Hippocampal formation (tissue), 2 donors: Measurements from ENCODE around the gene PGBD5.

Experiments used
- DNase-seq, 2 donors: peaks; one replicate each; lab custom pipeline; 2025; lab: John Stamatoyannopoulos, UW

PGBD5 gene

DNA sequence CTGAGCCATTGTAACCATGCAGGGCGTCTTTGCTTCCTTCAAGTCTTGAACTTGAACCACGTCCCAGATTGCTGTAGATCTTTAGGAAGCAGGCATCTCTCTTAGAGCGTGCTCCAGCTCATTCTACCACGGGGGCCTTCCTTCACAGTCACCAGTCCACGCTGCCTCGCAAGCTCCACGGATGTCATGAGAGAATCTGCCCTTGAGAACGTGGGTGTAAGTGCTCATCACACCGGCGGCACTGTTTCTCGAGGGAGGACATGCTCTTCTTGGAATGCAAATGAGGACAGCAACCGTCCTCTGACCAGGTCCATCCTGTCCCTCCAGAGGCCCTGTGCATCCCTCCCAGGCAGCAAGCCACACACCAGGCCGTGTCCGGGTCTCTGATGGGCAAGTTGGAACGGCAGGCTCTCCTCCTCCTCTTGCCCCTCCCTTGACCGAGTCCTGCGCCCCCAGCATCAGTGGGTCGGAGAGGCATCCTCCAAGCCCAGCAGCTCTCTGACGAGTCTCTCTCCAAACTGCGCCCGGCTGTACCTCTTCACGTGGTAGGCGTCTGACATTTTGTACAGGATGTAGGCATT lies 103.1 kb downstream of the PGBD5 start:
- no peak for DNase-seq

DNA sequence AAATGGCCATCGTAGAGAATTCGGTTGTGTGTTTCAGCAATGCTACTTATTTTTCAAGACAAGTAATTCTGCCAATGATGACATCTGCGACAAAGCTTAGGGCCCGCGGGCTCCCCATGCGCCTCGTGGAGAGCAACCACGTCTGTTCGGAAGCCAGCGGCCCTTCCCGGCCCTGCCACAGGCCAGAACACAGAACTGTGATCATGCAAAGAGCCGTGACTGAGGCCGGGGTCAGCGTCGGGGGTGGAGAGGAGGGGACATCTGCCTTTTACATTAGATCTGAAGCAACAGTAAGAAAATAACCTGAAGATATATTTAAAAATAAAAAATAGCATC lies 103.7 kb downstream of the PGBD5 start:
- no peak for DNase-seq

DNA sequence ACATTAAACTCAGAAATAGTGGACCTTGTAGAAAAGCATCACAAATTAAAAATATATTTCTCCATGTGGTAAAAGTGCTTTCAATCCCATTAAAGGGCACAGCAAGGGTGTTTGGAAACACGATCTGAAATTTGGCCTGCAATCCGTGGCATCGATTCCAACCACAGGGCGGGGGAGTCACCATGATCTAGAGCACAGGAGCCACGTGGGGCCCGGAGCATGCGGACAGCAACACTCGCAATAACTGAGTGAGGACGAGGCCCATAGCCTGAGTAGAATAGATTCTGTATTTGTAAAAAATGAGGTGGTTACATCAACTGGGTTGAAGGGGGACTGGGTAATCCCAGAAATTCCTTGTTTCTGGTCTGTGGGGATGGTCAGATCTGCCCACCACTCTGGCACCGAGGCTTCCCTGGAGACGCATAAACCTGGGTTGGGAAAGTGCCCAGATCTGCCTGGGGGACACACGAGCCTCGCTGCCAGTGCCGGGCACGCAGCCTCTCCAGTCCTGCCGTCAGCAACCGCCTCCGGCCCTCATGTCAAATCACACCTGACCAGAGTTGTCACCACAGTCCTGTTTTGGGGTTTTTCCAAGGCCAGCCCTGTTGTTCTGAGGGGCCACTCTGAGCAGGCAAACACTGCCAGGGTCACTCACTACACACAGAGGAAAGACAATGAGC lies 104.3 kb downstream of the PGBD5 start:
- DNase-seq, result no peak

DNA sequence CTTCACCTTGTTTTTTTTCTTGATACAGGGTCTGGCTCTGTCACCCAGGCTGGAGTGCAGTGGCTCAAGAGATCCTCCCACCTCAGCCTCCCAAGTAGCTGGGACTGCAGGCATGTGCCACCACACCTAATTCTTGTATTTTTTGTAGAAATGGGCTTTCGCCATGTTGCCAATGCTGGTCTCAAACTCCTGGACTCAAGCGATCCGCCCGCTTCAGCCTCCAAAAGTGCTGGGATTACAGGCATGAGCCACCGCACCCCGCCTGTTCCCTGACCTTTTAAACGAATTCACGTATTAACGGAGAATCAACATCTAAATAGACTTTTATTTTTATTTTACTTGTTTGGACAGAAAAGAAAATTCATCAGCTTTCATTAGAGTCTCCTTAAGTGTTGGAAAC lies 104.8 kb downstream of the PGBD5 start:
- no peak for DNase-seq

DNA sequence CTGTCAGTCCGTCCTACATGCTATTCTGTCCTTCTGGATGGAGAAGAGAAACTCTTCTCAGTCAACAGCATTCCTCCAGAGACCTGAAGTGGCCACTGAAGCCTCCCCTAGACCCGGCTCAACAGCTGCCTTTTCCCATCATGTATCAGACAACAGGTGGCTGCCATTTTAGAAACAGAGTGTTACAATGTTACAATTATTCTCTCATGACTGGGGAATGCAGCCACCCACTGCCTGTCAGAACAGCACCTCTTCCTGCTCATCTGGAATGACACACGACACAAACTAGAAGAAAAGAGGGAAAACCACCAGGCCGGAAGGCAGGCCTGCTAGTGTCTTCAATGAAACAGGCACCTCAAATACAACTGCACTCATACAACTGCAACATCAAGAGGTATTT lies 105.3 kb downstream of the PGBD5 start:
- no peak for DNase-seq

DNA sequence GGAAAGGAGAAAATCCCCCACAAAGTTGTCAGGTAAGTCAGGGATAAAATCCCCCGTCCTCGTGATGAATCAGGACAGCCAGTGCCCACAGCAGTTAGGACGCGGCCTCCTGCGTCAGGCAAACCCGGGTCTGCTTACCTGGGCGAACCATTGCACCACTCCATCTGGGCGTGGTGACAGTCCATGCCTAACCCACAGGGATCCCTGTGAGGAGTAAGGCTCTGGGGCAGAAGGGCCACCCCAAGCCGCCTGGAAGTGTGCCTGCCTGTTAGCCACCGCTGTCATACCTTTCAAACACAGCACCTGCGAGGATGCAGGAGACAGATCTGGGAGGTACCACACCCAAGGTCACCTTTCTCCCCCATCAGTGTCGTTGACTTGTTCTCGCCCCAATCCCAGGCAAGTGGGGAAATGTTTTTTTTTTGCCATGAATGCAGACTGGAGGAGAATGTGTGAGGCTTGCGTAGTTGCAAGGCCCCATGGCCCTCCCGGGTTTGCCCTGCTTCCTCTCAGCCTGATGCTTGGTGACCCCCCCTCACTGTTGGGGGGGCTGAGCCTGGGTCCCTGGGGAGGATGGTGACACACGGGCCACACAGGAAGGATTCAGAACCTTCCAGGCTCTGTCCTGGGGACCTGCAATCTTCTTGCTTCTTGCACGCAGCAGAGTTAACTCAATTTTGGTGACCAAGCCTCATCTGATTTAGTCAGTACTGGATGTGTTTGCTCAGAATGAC lies 107.0 kb downstream of the PGBD5 start:
- DNase-seq, result no peak

DNA sequence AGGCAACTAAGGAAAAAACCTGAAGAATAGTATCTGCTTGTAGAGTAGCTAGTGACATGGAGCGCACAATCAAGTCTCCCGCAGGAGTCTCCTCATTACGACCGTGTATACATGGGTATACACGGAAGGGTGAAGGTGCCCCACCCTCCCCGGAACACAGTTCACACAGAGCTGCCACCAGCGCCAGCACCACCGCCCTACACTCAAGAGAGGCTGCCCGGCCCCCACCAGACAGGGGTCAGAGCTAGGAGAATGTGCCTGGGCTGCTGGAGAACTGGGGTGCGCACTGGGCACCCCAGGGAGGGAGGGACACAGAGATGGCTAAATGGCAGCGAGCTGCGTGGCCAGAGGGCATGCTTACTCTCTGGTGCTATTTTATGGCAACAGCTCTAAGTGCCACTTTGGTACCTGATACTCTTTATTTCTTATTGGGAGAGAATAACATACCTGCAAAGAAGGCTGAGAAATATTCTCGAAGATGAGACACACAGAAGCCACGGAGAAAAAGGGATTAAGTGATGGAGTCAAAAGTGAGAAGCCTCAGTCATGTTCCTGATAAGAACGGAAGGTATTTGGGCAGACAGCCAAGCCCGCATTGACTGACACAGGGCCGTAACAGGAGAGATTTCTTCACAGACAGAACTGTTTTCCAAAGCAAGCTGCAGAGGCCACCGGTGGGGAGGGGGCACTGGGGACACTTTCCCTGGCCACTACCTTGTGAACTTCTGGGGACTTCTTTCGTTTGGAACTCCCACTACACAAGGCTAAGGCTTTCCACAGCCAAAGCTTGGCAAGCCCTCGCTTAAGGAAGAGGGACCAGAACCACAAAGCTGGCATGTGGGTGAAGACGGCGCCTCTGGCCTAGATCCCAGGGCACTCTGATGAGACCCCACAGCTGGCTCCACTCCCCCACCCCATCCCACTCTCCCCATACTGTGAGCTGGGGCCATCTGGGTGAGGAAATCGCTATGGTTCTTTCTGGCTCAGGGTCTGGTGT lies 108.0 kb downstream of the PGBD5 start:
- DNase-seq, result no peak

DNA sequence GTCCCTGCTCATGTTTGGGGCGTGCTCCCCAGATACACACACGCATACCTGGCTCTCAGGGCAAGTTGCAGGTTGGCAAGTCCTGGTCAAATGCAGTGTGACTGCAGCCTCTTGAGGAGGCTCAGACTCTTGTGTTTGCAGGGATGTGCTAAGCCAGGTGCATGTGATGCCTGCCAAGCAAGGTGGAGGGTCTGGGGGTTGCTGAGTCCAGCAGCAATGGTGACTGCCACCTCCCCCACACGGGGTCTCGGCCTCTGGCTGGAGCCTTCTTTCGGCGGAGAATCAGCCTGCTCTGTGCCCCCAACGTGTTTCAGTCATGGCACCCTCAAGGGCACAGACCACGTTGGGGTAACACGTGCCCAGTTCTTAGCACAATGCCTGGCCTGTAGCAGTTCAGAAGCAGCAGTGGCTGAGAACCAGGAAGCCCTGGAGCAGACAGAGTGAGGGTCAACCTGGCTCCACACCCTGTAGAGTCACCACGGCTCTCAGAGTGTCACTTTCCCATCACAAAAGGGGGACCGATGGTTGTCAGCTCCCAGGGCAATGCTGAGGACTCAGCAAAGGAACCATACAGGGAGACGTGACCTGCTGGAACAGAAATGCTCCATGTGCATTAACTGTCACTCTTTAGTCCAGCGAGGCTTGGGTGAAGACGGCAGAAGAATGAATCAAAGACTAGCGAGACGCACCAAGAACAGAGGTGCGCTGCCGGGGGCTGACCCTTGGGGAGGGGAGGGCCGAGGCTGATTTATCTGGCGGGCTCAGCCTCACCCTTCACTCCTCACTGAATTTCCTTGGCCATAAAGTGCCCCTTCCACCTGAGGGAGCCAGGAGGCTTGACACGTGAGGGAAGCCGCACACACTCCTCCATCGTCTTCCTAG lies 109.0 kb downstream of the PGBD5 start:
- no peak for DNase-seq

DNA sequence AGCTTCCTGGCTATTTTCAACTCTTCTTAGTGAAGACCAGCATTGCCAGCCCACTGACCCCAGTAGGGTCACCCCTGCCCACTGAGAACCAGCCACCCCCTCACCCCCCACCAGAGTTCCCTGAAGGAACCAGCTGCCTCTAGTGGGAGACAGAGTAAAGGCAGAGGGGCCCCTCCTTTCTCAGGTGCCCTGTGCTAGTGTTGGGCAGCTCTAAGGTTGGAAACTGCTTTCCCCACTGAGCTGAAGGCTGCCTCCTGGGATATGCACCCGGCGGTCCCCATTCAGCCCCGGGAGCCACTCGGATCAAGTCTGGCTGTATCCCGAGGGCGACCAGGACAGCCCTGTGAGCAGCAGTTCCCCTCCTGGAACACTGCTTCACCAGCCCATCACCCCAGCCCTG lies 111.0 kb downstream of the PGBD5 start:
- DNase-seq, result no peak

DNA sequence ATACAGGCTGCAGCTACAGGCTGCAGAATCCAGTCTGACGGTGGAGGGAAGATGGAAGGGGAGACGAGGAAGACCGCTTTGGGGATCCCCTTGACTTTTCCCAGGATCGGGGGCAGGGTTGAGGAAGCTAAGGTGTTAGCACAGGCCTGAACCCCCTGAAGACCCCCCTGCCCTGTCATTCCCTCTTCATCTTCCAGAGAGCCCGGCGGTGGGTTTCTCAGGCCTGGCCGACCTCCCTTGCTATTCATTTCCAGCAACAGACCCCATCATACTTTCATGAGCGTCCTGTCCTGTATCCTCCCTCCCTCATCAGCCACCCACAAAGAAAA lies 112.0 kb downstream of the PGBD5 start:
- DNase-seq, result no peak

DNA sequence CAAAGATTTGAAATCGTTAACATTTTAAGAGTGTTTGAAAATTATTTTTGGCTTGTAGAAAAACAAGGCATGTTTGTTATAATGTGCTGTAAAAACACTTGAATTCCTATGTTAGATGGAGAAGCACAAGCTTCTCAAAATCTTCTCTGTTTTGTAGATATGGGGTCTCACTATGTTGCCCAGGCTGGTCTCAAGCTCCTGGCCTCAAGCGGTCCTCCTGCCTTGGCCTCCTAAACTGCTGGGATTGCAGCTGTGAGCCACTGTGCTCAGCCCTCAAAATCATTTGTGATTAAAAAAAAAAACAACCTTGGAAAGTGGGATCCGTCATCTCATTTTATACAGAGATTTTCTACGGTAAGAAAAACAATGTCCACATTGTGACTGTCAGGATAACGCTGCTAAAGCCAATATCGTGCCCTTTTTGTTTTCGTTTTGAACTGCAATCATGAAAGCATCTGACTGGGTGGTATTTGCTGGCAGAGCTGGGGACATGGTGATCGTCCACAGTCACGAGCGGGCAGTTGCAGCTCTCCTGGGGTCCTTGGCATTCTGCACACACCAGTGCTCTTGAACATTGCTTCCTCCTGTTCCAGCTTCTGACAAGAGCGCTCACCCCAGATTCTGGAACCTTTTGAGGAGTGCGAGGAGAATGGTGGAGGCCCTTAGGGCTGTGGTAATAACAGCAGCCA lies 112.5 kb downstream of the PGBD5 start:
- DNase-seq, result no peak

DNA sequence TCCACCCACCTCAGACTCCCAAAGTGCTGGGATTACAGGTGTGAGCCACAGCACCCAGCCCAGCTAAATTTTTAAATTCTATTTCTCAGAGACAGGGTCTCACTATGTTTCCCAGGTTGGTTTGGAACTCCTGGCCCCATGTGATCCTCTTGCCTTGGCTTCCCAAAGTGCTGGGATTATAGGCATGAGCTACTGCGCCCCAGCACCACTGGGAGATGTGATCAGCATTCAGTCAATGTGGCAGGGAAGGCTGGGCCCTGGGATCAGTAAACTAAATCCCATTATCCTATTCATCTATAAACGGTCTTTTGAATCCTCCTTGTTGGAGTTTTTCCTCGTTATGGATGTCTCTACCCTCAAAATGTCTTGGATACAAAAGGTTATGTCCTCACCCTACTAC lies 113.5 kb downstream of the PGBD5 start:
- DNase-seq, result no peak

DNA sequence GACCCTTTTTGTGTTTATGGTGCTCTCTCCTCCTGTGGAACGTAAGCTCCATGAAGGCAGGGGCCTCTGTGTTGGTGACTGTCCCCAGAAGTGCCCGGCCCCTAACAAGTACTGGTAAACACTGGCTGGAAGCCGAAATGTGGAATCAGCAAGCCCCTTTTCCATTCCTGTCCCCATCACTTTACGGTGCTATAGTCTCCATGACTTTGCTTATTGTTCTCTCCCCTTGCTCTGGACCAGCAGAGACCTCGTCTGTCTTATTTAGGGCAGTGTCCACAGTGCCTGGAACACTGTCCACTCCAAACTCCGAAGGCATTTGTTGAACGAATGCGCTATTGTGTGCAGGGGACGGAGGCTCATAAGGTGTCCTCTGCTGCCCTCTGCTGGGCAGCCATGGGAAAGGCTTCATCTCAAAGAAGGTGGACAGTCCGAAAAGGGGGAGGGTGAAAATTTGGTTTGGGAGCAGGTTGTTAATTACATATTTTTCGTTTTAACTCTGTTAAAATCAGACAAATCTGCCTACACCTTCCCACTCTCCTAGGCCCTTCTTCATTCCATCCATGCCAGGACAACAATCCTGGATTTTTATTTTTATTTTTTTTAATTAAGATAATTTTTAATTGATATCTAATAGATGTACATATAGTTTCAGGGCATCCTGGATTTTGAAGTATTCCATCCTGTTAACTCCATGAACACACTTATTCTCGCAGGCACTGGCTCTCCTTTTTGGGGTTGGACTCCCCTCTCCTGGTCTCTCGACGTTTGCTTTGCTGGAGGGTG lies 115.6 kb downstream of the PGBD5 start:
- DNase-seq, result peak; percentile 58 to 75

DNA sequence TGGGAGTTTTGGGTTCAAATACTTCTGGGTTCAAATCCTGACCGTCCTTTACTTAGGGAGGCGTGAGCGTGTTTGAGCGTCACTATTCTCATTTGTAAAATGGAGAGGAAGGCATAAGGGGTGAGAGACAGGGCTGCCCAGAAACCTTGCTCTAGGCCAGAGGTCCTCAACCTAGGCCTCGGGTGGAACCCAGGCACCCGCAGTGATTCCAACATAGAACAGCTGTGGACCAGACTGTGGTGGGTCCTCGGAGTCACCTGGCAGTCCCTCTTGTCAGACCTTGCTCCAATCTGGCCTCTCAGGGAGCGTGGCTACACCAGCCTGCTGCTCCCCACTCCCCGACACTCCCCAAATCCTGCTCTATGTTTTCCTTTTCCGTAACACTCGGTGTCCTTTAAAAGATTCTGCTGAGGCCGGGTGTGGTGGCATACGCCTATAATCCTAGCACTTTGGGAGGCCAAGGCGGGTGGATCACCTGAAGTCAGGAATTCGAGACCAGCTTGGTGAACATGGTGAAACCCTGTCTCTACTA lies 116.4 kb downstream of the PGBD5 start:
- no peak for DNase-seq

DNA sequence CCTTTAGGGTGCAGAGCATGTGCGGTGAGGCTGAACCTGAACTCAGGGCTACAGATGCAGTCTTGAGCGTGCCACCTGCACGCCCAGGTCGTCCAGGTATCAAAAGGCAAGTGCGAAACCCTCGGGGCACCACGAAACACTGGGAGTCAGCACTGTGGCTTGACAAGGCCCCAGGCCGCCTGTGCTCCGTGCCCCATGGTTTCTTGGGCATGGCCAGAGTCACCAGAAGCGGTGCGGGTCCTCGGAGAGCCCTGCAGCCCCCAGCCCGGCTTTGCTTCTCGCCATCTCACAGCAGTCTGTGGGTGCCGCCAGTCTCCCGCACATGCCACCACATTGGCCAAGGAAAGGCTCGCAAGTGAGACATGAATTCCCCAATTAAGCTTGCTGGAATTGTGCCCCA lies 117.3 kb downstream of the PGBD5 start:
- no peak for DNase-seq

DNA sequence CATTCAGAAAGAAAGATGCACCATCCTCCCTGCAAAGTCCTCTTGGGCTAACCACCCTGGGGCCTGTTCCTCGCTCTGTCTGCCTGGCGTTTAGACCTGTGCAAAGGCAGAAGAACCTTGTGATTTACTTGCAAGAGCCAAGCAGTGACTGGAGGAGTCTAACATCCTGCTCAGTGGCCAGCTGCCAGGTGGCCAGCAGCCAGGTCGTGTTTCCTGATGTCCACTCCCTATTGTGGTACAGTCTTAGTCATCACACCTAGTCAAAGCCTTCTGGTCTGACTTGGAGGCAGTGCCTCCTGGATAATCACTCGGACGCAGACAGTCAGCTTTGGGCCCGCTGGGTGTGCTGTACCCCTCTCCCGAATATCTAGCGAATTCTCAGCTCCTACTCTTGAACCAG lies 118.1 kb downstream of the PGBD5 start:
- no peak for DNase-seq

DNA sequence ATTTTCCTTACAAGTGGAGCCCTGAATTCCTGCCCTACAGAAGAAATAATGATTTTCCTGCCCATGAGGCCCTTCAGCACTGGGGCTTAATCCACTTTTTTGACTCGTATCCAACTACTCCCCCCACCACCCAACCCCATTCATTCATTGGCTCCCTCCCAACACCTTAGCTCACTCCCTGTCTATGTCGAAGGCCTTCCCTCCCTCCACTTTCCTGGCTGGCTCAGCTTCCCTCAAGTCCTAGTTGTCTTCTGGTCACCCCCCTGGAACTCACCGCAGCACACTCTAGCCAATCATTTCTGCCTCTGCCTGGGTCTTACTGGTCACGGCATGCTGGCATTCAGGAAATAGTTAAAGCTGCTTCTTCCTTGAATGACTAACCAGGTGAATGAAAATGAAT lies 118.9 kb downstream of the PGBD5 start:
- DNase-seq, result no peak

DNA sequence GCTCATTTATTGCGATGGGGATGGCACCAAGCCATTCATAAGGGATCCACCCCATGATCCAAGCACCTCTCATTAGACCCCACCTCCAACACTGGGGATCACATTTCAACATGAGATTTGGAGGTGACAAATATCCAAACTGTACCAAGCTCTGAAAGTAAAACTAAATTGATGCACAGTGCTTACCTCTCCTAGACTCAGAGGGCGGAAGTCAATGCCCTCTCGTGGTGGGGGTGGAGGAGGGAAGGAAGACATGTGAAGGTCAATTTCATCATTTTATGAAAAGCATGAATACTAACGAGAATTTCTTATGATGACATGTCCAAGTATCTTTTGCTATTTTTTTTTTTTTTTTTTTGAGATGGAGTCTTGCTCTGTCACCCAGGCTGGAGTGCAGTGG lies 120.0 kb downstream of the PGBD5 start:
- no peak for DNase-seq

DNA sequence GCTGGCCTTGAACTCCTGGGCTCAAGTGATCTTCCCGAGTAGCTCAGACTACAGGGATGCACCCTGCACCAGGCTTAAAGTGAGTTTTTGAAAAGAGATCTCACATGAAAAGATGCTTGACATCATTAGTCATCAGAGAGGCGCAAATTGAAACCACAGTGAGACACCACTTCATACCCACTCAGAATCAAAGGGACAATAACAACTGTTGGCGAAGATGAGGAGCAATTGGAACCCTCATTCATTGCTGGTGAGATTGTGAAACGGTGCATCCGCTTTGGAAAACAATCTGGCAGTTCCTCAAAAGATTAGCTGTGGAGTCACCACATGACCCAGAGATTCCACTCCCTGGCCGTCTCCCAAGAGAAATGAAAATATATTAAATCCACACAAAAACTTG lies 122.3 kb downstream of the PGBD5 start:
- no peak for DNase-seq

DNA sequence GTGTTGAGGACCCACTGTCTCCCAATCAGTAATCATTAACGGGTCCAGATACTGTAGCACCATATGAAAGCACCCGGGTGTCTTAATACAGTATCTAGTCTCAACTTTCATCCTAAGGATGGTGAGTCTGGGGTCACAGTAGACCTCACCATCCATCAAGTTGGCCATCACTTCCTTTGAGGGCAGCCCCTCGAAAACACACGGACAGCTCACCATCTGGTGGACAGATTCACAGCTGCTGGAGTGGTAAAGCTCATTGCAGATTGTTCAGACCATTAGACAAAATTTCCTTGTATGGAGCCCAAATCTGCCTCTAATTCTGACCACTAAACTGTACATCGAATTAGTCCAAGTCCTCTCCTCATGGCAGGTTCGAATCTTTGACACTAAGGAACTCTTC lies 123.1 kb downstream of the PGBD5 start:
- DNase-seq, result no peak
